HG02840 (cell line): Measurements from ENCODE around the gene ASB2.

Experiments used
- ATAC-seq: cut with Tn5 transposase; IDR thresholded peaks from one replicate; pipeline ENCODE4 v1.9.1; 2021; ENCODE audit warnings: mild to moderate bottlenecking, moderate library complexity, moderate number of reproducible peaks; ENCODE audit not compliant: unreplicated experiment, low FRiP score

The ASB2 gene

GRCh38 chr14:93976477-93977057 lies at the start of gene ASB2:
TSS of gene ASB2 (minus strand) at chr14:93976570. CDS start at chr14:93964539, 12,031 bp downstream.
- ATAC-seq: no peak

GRCh38 chr14:94025720-94026119 lies 49.4 kb upstream of the ASB2 start:
- ATAC-seq: no peak

- no peak for ATAC-seq
Observed at GRCh38 chr14:94024549-94024948, 48.2 kb upstream of the ASB2 start.

GRCh38 chr14:94022532-94023411 lies 46.4 kb upstream of the ASB2 start:
- no peak for ATAC-seq

GRCh38 chr14:94021416-94022157 lies 45.2 kb upstream of the ASB2 start:
- ATAC-seq: no peak

GRCh38 chr14:94021001-94021400 lies 44.6 kb upstream of the ASB2 start:
- no peak for ATAC-seq

- no peak for ATAC-seq
Observed at GRCh38 chr14:94020267-94020666, 43.9 kb upstream of the ASB2 start.

- no peak for ATAC-seq
Observed at GRCh38 chr14:94019329-94019728, 43.0 kb upstream of the ASB2 start.

- ATAC-seq: no peak
Observed at GRCh38 chr14:94018308-94018707, 41.9 kb upstream of the ASB2 start.

GRCh38 chr14:94016446-94016976 lies 40.1 kb upstream of the ASB2 start:
- ATAC-seq: no peak

- no peak for ATAC-seq
Observed at GRCh38 chr14:94015223-94015622, 38.9 kb upstream of the ASB2 start.

- no peak for ATAC-seq
Observed at GRCh38 chr14:94014382-94014781, 38.0 kb upstream of the ASB2 start.

- no peak for ATAC-seq
Observed at GRCh38 chr14:94011795-94012194, 35.4 kb upstream of the ASB2 start.

- no peak for ATAC-seq
Observed at GRCh38 chr14:94010625-94011024, 34.3 kb upstream of the ASB2 start.

- no peak for ATAC-seq
Observed at GRCh38 chr14:94009767-94010166, 33.4 kb upstream of the ASB2 start.

GRCh38 chr14:94008234-94008633 lies 31.9 kb upstream of the ASB2 start:
- ATAC-seq: no peak

- no peak for ATAC-seq
Observed at GRCh38 chr14:94005324-94006073, 29.1 kb upstream of the ASB2 start.

- ATAC-seq: no peak
Observed at GRCh38 chr14:94004015-94004414, 27.6 kb upstream of the ASB2 start.

GRCh38 chr14:94003397-94003796 lies 27.0 kb upstream of the ASB2 start:
- no peak for ATAC-seq
